GM18508 (cell line): ENCODE data around the gene NOTCH4.
"Not testable (repeated sequence)": the region's sequence is repeated elsewhere in the genome, so short reads cannot be mapped to it uniquely, and the experiment has no call there.

Source experiments
- ATAC-seq: cut with Tn5 transposase; IDR thresholded peaks from one replicate; pipeline ENCODE4 v1.9.1; 2021; ENCODE audit warnings: moderate number of reproducible peaks; ENCODE audit not compliant: insufficient read depth, unreplicated experiment

Gene NOTCH4

DNA sequence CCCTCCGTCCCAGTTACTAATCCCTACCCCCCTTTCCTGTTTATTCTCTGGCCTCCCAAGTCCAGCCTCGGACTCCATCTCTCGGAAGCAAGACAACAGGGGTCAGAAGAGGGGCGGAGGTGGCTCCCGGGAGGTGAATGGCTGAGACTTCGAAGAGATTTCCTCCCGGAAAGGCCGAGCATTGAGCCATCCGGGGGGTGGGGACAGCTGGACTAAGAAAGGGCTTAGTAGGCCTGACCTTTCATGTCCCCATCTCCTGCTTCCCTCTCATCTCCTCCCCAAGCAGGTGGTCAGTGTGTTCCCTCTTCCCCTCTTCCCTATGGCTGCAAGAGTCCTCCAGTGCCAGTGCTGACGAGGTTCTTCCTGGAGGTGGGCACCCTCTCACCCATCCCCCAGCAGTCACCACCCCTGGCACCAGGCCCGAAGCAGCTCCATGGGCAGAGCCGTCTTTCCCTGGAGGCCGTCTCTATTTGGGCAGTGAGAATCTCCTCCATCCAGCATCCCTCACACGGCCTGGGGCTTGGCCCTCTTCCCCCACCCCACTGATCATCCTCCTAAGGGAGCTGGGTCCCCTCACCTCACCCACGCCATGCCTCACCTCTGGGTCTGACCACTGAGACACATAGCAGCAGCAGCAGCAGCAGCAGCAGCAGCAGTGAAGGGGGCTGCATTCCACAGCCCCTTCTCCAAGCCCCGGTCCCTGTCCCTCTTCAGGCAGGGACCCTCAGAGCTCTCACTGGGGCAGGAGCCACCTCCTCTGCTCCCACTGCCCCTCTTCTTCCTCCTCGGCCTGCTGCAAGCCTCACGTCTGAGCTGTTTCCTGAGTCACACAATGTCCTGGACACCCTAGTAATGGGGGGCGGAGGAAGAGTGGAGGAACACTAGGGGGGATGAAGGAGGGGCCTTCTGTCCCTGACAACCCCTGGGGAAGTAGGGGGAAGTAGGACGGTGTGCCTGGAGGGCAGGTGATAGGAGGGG, at the start of gene NOTCH4:
NOTCH4 (minus strand) TSS at position 810 of the 978 bp plus-strand sequence; CDS start at position 671, 139 bp downstream.
- no peak for ATAC-seq

DNA sequence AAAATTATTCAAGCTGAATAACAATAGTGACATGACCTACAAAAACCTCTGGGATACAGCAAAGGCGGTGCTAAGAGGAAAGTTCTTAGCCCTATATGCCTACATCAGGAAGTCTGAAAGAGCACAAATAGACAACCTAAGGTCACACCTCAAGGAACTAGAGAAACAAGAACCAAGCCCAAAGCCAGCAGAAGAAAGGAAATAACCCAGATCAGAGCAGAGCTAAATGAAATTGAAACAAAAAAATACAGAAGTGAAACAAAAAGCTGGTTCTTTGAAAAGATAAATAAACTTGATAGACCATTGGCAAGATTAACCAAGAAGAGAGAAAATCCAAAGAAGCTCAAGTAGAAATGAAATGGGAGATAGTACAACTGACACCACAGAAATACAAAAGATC, 47.6 kb upstream of the NOTCH4 start:
- ATAC-seq, result no peak

DNA sequence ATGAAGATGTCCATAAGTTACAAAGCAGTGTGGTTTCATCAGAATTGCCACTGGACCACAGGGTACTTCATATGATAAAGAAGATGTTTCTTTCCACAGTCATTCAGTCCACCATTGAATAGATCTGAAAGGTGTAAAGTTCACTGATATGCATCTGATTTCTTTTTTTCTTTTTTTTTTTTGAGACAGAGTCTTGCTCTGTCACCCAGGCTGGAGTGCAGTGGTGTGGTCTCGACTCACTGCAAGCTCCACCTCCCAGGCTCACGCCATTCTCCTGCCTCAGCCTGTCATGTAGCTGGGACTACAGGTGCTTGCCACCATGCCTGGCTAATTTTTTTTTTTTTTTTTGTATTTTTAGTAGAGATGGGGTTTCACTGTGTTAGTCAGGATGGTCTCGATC, 44.6 kb upstream of the NOTCH4 start:
- ATAC-seq, result not testable (repeated sequence)

DNA sequence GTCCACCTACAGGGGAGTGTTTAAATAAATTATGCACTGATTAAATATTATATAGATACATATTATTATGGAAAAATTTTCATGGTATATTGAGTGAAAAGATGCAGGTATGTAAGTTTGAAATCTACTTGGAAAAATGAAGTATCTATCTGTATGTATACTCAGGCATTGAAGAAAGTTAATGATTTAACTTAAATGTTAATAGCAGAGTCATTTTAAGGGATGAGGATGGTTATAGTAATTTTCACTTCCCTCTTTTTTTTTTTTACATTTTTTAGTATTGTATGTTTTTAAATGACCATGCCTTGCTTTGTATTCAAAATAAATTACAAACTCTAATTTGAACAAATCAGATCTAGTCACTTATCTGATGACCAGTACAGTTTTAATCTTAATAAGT, 43.2 kb upstream of the NOTCH4 start:
- ATAC-seq, result no peak

DNA sequence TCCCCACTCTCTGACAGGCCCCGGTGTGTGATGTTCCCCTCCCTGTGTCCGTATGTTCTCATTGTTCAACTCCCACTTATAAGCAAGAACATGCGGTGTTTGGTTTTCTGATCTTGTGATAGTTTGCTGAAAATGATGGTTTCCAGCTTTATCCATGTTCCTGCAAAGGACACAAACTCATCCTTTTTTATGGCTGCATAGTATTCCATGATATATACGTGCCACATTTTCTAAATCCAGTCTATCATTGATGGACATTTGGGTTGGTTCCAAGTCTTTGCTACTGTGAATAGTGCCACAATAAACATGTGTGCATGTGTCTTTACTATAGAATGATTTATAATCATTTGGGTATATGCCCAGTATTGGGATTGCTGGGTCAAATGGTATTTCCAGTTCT, 33.4 kb upstream of the NOTCH4 start:
- ATAC-seq, result not testable (repeated sequence)

DNA sequence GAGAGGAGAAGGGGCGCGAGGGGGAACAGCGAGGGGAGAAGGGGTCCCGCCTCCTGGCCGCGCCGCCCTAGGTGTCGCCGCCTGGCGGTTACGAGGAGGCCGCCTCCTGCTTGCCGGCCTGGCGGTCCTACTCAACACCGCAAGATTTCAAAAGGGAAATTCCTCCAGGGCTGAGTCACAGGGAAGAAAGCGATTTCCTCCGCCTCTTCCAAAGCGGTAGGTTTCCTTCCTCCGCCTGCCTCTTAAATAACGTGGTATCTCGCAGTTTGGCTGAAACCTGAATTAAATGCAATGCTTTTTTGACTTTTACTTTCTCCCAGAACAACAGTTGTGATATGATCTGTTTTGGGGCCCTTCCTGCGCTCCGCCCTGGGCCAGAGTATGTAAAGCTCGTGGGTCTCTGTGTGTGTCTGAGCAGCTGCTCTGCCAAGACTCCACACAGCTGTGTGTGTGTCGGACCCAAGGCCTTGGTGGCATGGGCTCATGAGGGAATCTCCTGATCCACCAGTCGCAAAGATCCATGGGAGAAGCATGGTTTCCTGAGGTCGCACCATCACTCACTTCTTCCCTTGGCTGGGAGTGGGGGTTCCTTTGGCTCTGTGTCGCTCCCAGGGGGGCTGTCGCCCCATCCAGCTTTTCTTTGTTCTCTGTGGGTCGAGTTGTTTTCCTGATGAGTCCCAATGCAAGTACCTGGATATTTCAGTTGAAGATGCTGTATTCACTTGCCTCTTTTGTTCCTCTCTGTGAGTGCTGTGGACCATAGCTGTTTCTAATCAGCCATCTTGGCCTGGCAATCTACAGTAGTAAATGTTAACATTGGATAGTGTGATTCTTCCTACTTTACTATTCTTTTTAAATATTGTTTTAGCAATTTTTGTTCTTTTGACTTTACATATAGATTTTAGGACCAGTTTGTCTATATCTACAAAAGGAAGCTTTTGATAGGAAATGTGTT, 31.6 kb upstream of the NOTCH4 start:
- ATAC-seq, result no peak

DNA sequence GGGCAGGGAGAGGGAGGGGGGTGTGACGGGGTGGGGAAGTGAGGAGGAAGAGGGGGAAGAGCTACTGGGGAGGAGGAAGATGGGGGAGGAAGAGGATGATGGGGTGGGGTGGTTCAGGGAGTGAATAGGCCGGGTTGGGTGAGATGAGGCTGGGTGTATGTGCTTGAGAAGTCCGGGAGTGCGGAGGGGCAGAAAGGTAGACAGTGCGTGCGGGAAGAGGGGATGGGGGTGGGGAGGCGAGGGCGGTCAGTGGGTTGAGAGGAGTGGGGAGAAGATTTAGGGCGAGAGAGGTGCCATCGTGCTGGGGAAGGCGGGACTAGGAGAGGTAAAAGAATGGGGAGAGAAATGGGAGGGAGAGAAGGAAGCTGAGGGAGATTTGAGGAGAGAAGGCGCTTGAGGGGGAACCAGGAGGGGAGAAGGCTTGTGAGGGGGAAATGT, 30.9 kb upstream of the NOTCH4 start:
- ATAC-seq, result no peak

DNA sequence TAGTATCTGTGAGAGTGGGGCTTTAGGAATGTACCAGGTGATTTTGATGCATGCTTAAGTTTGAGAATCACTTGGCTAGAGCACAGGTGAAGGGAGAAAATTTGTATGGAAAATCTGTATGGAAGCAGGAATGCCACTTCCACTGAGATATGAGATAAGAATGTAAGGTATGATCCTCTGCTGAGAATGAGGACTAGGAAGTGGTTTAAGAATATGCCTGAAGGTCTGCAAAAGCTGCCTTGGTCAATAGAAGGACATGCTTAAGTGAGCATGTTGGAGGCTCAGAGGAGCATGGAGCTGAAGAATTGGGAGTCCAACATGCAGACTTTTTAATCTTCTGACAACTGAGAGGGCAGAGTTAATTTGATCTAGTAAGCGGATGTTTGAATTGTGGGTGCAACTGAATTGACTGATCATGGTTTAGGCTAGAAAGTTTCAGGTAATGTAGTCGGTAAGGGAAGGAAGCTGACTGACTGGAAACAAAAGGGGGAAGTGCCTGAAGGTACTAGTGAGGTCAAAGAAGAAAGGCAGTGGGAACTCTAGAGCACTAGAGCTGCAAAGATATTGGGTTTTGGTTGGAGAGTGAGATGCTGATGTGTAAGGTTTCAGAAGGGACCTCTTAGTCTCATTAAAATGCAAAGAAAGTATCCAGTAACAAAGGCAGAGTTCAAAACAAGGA, 28.6 kb upstream of the NOTCH4 start:
- no peak for ATAC-seq

DNA sequence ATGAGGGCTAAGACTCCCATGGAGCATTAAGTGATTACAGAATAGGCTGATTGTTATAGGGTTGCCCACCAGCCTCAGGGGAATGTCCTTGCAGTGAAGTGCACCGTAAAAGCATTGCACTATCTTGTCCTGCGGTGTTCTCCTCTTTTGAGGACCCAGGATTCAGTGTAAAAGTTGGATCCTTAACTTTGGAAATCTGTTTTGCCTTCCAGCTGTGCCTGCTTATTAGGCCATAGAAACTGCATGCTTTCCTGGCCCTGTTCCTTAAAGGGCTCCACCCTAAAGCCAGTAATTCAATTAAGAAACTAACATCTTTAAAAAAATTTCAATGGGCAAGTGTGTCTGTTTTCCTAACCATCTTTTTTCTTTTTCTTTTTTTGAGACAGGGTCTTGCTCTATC, 25.4 kb upstream of the NOTCH4 start:
- no peak for ATAC-seq

DNA sequence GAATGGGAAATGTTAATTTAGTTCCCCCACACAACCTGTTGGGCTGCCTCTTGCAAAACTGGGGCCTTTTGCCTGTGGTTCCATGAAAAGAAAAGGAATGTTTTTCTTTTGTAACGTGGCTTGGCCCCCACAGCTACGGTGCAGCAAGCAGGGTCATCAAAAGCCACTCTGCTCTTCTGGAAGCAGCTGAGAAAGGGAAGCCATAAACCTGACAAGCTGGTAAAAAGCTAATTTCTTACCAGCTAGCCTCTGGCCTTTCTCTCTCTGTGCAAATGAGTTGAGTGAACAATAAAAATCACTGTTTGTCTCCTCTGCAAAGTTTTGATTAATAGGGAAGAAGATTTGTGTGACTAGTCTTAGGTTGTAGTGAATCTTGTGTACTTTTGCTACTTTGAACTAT, 23.5 kb upstream of the NOTCH4 start:
- ATAC-seq, result no peak

DNA sequence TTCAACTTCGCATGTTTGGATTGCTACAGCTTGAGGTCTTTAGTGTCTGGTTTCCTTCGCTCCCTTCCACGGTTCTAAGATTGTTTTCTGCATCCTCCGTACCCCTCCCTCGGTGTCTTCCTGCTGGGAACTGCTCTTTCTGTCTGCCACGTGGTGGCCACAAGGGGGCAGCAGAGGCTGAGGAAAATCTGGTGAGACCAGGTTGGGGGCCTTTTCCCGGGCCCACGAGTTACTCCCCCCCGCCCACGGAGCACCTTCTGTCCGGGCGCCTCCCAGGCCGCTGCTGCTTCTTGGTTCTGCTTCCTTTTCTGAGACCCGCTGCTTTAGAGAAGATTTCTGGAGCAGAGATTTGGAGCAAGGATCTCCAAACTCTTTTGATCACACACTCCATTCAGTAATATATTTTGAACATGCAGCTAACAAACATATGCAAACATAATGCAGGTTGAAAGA, 21.1 kb upstream of the NOTCH4 start:
- ATAC-seq, result no peak

DNA sequence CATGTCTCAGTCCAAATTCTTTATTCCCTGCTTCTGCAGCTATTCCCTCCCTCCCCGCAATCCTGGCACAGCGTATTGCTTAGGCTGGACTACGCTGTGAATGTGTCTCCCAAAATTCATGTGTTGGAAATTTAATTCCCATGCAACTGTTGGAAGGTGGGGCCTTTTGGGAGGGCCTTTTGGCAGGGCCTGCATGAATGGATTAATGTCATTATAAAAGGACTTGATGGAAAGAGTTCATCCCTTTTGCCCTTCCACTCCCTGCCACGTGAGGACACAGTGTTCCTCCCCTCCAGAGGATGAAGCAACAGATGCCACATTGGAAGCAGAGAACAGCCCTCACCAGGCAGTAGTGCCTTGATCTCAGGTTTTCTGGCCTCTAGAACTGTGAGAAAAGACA, 20.4 kb upstream of the NOTCH4 start:
- ATAC-seq, result no peak

DNA sequence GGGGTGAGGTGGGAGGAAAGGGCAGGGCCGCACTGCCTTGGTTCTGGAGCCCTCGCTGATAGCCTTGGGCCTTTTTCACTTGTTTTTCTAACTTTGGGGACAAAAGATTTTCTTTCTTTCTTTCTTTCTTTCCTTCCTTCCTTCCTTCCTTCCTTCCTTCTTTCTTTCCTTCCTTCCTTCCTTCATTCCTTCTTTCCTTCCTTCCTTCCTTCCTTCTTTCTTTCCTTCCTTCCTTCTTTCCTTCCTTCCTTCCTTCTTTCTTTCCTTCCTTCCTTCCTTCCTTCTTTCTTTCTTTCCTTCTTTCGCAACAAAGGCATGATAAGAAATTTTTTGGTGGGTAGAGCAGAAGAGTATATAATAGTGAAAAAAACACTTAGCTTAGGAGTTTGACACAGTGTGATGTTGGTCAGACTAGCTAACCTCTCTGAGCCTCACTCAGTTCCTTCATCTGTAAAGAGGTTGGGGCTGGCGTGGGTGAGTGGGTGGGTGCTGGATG, 18.5 kb upstream of the NOTCH4 start:
- ATAC-seq, result not testable (repeated sequence)

DNA sequence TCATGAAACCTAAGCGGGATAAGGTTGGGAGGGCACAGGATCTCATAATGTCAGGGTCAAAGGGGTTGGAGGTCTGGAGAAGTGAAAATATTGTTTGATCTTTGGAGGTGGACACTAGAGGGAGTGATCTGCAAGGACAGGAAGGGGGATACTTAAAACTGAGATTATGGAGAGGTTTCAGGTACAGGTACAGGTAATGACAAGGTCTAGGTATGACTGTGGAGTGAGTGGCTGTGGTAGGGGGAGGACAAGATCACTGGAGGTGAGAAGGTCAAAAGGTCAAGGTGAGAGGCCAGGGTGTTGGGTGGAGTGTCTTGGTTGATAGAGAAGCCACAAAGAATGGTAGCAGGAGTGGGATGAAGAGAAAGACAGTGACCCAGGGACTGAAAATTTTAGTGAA, 16.8 kb upstream of the NOTCH4 start:
- ATAC-seq, result no peak

DNA sequence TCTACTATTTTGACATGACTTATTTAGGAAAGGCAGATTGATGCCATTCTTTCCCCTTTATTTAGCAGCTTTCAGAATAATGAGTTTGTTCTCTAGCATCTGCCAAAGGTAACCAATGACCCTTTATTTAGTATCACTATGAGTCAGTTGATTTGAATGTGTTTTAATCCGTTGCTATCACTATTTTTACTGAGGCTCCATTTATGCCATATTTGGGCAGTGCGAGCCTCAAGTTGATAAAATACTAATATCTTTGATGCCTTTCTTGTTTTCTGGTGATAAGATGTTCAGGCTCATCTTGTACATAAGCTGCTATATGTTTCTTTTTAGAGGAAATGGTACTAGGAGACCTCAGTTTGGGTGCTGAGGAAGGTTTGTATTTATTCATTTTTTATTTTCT, 15.6 kb upstream of the NOTCH4 start:
- ATAC-seq, result no peak

DNA sequence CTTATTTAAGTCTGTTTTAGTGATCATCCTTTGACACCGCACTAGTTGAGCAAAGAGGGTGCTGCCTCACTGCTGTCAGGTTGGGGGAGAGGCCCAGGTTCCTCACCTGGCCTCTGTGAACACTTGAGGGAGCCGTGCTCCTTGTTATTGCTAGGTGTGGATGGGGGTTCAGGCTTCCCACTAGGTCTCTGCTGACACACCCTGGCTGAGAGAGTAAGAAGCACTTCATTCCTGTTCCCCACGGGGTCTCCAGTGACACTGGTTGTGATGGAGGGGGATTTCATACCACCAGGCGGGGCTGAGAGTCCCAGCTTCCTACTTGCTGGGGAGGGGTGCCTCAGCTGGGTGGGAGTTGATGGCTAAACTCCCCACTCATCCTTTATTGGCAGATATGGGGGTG, 11.1 kb upstream of the NOTCH4 start:
- ATAC-seq, result no peak

DNA sequence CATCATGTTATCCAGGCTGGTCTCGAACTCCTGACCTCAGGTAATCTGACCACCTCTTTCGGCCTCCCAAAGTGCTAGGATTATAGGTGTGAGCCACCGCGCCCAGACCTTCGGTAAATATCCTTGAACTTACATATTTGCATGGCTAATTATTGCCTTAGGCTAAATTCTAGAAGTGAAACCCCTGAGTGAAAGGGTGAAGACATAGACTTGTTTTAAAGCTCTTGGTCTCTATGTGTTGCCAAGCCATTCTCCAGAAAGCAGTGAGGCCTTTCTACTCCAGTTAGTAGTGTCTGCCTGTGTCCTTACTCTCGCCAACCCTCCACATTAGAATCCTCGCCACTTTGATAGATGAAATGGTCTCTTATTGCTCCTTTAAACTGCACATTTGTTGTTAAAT, 2.6 kb upstream of the NOTCH4 start:
- ATAC-seq, result no peak

DNA sequence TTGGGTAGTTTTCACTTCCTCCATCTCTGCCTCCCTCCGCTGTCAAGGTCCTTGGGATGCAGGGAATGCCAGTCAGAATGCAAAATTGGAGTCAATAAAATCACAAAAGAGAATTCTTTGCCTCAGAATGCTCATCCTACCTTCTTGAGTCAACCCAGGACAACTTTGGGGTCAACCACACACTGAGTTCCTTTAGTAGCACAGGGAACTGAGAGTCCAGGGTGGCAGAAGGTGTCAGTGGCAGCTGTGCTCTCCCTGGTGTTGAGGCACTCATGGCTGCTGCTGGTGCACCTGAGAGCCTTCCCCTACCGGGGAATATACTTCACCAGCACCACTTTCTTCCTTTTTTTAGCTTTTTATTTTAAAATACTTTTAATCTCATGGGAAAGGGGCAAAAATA, 829 bp upstream of the NOTCH4 start:
- no peak for ATAC-seq

DNA sequence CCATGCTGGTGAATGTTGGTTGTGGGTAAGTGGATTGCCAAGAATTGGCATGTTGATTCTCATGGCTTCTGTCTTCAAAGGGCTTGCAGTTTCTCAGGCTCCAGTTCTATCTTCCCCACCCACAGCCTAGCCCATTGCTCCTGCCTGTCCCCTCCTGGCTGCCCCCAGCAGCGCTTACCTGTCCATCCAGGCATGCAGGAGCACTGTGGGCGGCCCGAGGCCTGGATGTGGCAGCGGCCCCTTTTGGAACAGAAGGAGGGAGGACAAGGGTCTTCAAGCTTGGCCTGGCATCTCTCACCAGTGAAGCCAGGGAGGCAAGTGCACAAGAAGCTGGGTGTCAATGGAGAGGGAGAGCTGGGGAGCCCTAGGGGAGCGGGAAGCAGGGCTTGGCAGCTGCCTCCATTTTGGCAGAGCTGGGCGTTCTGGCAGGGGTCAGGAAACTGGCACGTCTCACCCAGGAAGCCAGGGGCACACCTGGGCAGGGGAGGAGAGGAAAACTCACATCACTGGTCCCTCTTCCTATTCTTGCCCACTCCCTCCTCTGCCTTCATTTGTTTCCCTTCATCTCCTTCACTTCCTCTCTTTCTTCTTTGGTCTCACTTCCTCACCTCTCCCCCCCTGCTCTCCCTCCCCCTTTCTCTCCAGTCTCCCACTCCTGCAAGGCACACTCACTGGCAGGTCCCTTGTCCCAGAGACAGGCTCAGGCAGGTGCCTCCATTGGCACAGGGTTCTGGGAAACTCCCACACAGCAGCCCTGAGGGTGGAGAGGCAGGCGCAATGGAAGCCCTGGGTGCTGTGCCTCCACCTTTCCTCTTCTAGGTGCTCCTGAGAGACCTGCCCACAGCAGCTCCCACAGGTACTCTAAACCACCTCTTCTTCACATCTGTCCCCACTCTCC, 1.3 kb downstream of the NOTCH4 start:
- no peak for ATAC-seq
